Natural killer cell (primary cell): ENCODE data around the gene LRRC1. TPM values are rescaled to one million over a fixed set of nuclear protein-coding genes. Genes with fewer than 3 reads are reported as not detected.

Experiments
- ATAC-seq, 3 donors: fragments of 150-1000 bp in 2 of 3; fragments of 200-7000 bp in 1 of 3; cut with Tn5 transposase; 1 replicate in 1 of 3; 2 replicates in 2 of 3; pipeline ENCODE4 v1.10.0; 2021; ENCODE audit warnings: mild to moderate bottlenecking in 2 of 3, moderate library complexity in 2 of 3
- DNase-seq, 2 donors: peaks; one replicate each; pipeline versions ENCODE4 v3.0.0 to v3.0.0-alpha.2; 2013 to 2021; ENCODE audit warnings: mixed read lengths in 1 of 2
- H3K27ac ChIP-seq: one replicate; pipeline ENCODE4 v1.5.1; 2013; ENCODE audit warnings: mild to moderate bottlenecking, low read length
- H3K27me3 ChIP-seq: one replicate; pipeline ENCODE4 v1.6.1; 2013; ENCODE audit warnings: low read length; ENCODE audit not compliant: control insufficient read depth, insufficient read depth
- H3K36me3 ChIP-seq: one replicate; pipeline ENCODE4 v1.6.1; 2013; ENCODE audit warnings: low read length; ENCODE audit not compliant: control insufficient read depth, insufficient read depth
- H3K4me1 ChIP-seq: one replicate; pipeline ENCODE4 v1.6.1; 2013; ENCODE audit warnings: low read length; ENCODE audit not compliant: control insufficient read depth, insufficient read depth
- H3K4me3 ChIP-seq: one replicate; pipeline ENCODE4 v1.5.1; 2013; ENCODE audit warnings: low read length
- H3K9me3 ChIP-seq: one replicate; pipeline ENCODE4 v1.6.1; 2013; ENCODE audit warnings: low read length; ENCODE audit not compliant: control insufficient read depth, insufficient read depth
- H3K27ac Mint-ChIP-seq, 2 donors: one replicate each; pipeline ENCODE4 v1.8.0; 2022; ENCODE audit warnings: mild to moderate bottlenecking in 2 of 2, mixed read lengths in 2 of 2, moderate library complexity in 1 of 2
- H3K27me3 Mint-ChIP-seq, 2 donors: one replicate each; pipeline ENCODE4 v1.8.0; 2022; ENCODE audit warnings: low read depth in 2 of 2, mixed read lengths in 2 of 2
- H3K36me3 Mint-ChIP-seq: one replicate; pipeline ENCODE4 v1.8.0; 2022; ENCODE audit warnings: mixed read lengths
- H3K4me1 Mint-ChIP-seq, 2 donors: one replicate each; pipeline ENCODE4 v1.8.0; 2022; ENCODE audit warnings: mixed read lengths in 2 of 2
- H3K4me3 Mint-ChIP-seq: one replicate; pipeline ENCODE4 v1.8.0; 2022; ENCODE audit warnings: mild to moderate bottlenecking, moderate library complexity, mixed read lengths
- H3K9me3 Mint-ChIP-seq, 2 donors: one replicate each; pipeline ENCODE4 v1.8.0; 2022; ENCODE audit warnings: mixed read lengths in 2 of 2
- CTCF ChIP-seq: fragments of 200-600 bp; IDR thresholded peaks from one replicate; pipeline ENCODE4 v1.8.0; 2022; ENCODE audit warnings: antibody characterized with exemption
- WGBS: methylation state at CpG from one replicate; pipeline ENCODE4 v1.1.7; 2013; ENCODE audit warnings: missing lambda C conversion rate; ENCODE audit not compliant: insufficient coverage; 5-methylcytosine and 5-hydroxymethylcytosine counted together
- intact Hi-C: fragments of 100-400 bp; cut with micrococcal nuclease; formaldehyde crosslinking; loops from one replicate; pipeline ENCODE4 v1.14.2; 2022
- total RNA-seq, 4 donors: library from RNA; stranded (reverse); fragments of 120-200 nt in 1 of 4; gene quantifications; one replicate each; pipeline versions ENCODE4 v1.2.3 to v1.2.4, GENCODE V29; 2013 to 2022

Gene LRRC1
- total RNA-seq, 3 donors from 2014 or later (not counting 1 experiment from before 2014, with no cell fraction given) = 2.0 to 5.6 (median 3.7) TPM

GRCh38 chr6:53919881-53920360 is 125.1 kb downstream of the LRRC1 start:
- H3K4me1 ChIP-seq = no peaks in the 10 kb centered on the region
- no peaks in the 10 kb centered on the region for H3K27me3 ChIP-seq
- Mint-ChIP-seq H3K27me3 (no peaks in the 10 kb centered on the region), H3K4me3 (no peak overlapping the region), H3K36me3 (peaks cover 9% of the 10 kb centered on the region), H3K4me1 (no peaks in the 10 kb centered on the region), H3K9me3 (no peaks in the 10 kb centered on the region), H3K27ac (no peak overlapping the region)
- ATAC-seq (no peak), DNase-seq (no peak)
- intact Hi-C loops = no loop called here
- TF ChIP-seq CTCF = no peak
- WGBS = 74% methylated on average over 2 of the region's 2 CpGs
- H3K36me3 ChIP-seq = peaks cover 9% of the 10 kb centered on the region
- no peak overlapping the region for H3K27ac ChIP-seq
- H3K9me3 ChIP-seq = no peaks in the 10 kb centered on the region
- no peak overlapping the region for H3K4me3 ChIP-seq

GRCh38 chr6:53920881-53921280 is 126.1 kb downstream of the LRRC1 start:
- Histone ChIP-seq H3K9me3 (no peaks in the 10 kb centered on the region), H3K4me1 (no peaks in the 10 kb centered on the region), H3K4me3 (no peak overlapping the region), H3K27me3 (no peaks in the 10 kb centered on the region), H3K27ac (no peak overlapping the region), H3K36me3 (peaks cover 5% of the 10 kb centered on the region)
- H3K27ac Mint-ChIP-seq = no peak overlapping the region
- DNase-seq (no peak), ATAC-seq (no peak)
- intact Hi-C loops = no loop called here
- no peaks in the 10 kb centered on the region for H3K4me1 Mint-ChIP-seq
- H3K9me3 Mint-ChIP-seq = no peaks in the 10 kb centered on the region
- no peaks in the 10 kb centered on the region for H3K27me3 Mint-ChIP-seq
- no peak overlapping the region for H3K4me3 Mint-ChIP-seq
- 87% methylated on average over 4 of the region's 5 CpGs for WGBS
- H3K36me3 Mint-ChIP-seq = peaks cover 9% of the 10 kb centered on the region
- no peak for TF ChIP-seq CTCF

- no peak overlapping the region for H3K4me3 ChIP-seq
- no peak for ATAC-seq
- Mint-ChIP-seq H3K4me1 (no peaks in the 10 kb centered on the region), H3K27ac (no peak overlapping the region), H3K36me3 (peaks cover 9% of the 10 kb centered on the region), H3K4me3 (no peak overlapping the region), H3K9me3 (no peaks in the 10 kb centered on the region), H3K27me3 (no peaks in the 10 kb centered on the region)
- H3K27me3 ChIP-seq = no peaks in the 10 kb centered on the region
- no peak for DNase-seq
- intact Hi-C loops = no loop called here
- TF ChIP-seq CTCF = no peak
- WGBS = 98% methylated on average over 2 of the region's 2 CpGs
- H3K36me3 ChIP-seq = peaks cover 5% of the 10 kb centered on the region
- H3K4me1 ChIP-seq = no peaks in the 10 kb centered on the region
- no peaks in the 10 kb centered on the region for H3K9me3 ChIP-seq
- H3K27ac ChIP-seq = no peak overlapping the region
Observed at GRCh38 chr6:53921639-53922038, 126.8 kb downstream of the LRRC1 start.

GRCh38 chr6:53922539-53922981 is 127.8 kb downstream of the LRRC1 start:
- WGBS = 93% methylated on average over 13 of the region's 14 CpGs
- no peaks in the 10 kb centered on the region for H3K27me3 ChIP-seq
- Mint-ChIP-seq H3K27me3 (no peaks in the 10 kb centered on the region), H3K4me3 (no peak overlapping the region), H3K9me3 (no peaks in the 10 kb centered on the region), H3K36me3 (peaks cover 9% of the 10 kb centered on the region), H3K27ac (no peak overlapping the region), H3K4me1 (no peaks in the 10 kb centered on the region)
- H3K4me1 ChIP-seq = no peaks in the 10 kb centered on the region
- H3K9me3 ChIP-seq = no peaks in the 10 kb centered on the region
- TF ChIP-seq CTCF = no peak
- H3K36me3 ChIP-seq = peaks cover 5% of the 10 kb centered on the region
- DNase-seq (no peak), ATAC-seq (no peak)
- H3K4me3 ChIP-seq = no peak overlapping the region
- intact Hi-C loops = no loop called here
- no peak overlapping the region for H3K27ac ChIP-seq
